ENCODE data around the gene SMAD5. TPM values are rescaled to one million over a fixed set of nuclear protein-coding genes. Genes with fewer than 3 reads are reported as not detected.

The SMAD5 gene
- total RNA-seq, 2 donors from 2014 or later, result 5.8 to 12.1 TPM

GRCh38 chr5:136200130-136200529, 67.5 kb downstream of the SMAD5 start:
- Mint-ChIP-seq H3K9me3 (no peaks in the 10 kb centered on the region), H3K36me3 (no peaks in the 10 kb centered on the region), H3K27ac (no peak overlapping the region)
- ATAC-seq, result no peak
- no peak for DNase-seq (ENCODE audit: low spot score in 2 of 2)

- H3K9me3 Mint-ChIP-seq, result no peaks in the 10 kb centered on the region
- no peak for DNase-seq (ENCODE audit: low spot score in 2 of 2)
- no peaks in the 10 kb centered on the region for H3K36me3 Mint-ChIP-seq
- ATAC-seq, result no peak
- no peak overlapping the region for H3K27ac Mint-ChIP-seq
Observed at GRCh38 chr5:136200761-136201160, 68.1 kb downstream of the SMAD5 start.

GRCh38 chr5:136201870-136202269, 69.2 kb downstream of the SMAD5 start:
- ATAC-seq, result no peak
- Mint-ChIP-seq H3K27ac (no peak overlapping the region), H3K9me3 (no peaks in the 10 kb centered on the region), H3K36me3 (no peaks in the 10 kb centered on the region)
- DNase-seq (ENCODE audit: low spot score in 2 of 2), result no peak

- Mint-ChIP-seq H3K36me3 (no peaks in the 10 kb centered on the region), H3K9me3 (no peaks in the 10 kb centered on the region), H3K27ac (no peak overlapping the region)
- no peak for DNase-seq (ENCODE audit: low spot score in 2 of 2)
- ATAC-seq, result no peak
Observed at GRCh38 chr5:136202469-136203205, 70.0 kb downstream of the SMAD5 start.

- Mint-ChIP-seq H3K27ac (no peak overlapping the region), H3K9me3 (no peaks in the 10 kb centered on the region), H3K36me3 (no peaks in the 10 kb centered on the region)
- ATAC-seq, result no peak
- no peak for DNase-seq (ENCODE audit: low spot score in 2 of 2)
Observed at GRCh38 chr5:136203303-136203922, 70.8 kb downstream of the SMAD5 start.

- H3K36me3 Mint-ChIP-seq, result no peaks in the 10 kb centered on the region
- ATAC-seq (no peak), DNase-seq (ENCODE audit: low spot score in 2 of 2) (no peak)
- H3K9me3 Mint-ChIP-seq, result no peaks in the 10 kb centered on the region
- no peak overlapping the region for H3K27ac Mint-ChIP-seq
Observed at GRCh38 chr5:136205061-136205702, 72.5 kb downstream of the SMAD5 start.

- DNase-seq (ENCODE audit: low spot score in 2 of 2) (no peak), ATAC-seq (no peak)
- Mint-ChIP-seq H3K27ac (no peak overlapping the region), H3K9me3 (no peaks in the 10 kb centered on the region), H3K36me3 (no peaks in the 10 kb centered on the region)
Observed at GRCh38 chr5:136205941-136206340, 73.3 kb downstream of the SMAD5 start.

- no peaks in the 10 kb centered on the region for H3K36me3 Mint-ChIP-seq
- H3K9me3 Mint-ChIP-seq, result no peaks in the 10 kb centered on the region
- DNase-seq (ENCODE audit: low spot score in 2 of 2) (no peak), ATAC-seq (no peak)
- no peak overlapping the region for H3K27ac Mint-ChIP-seq
Observed at GRCh38 chr5:136206361-136206760, 73.7 kb downstream of the SMAD5 start.

GRCh38 chr5:136207631-136208030, 75.0 kb downstream of the SMAD5 start:
- ATAC-seq (no peak), DNase-seq (ENCODE audit: low spot score in 2 of 2) (no peak)
- Mint-ChIP-seq H3K27ac (no peak overlapping the region), H3K36me3 (no peaks in the 10 kb centered on the region), H3K9me3 (no peaks in the 10 kb centered on the region)

- no peak for ATAC-seq
Observed at GRCh38 chr5:136208916-136209315, 76.3 kb downstream of the SMAD5 start.

GRCh38 chr5:136209346-136209910, 76.8 kb downstream of the SMAD5 start:
- Mint-ChIP-seq H3K9me3 (no peaks in the 10 kb centered on the region), H3K27ac (no peak overlapping the region), H3K36me3 (no peaks in the 10 kb centered on the region)
- ATAC-seq, result no peak
- no peak for DNase-seq (ENCODE audit: low spot score in 2 of 2)

More at GRCh38 chr5:136208916-136209315, 76.3 kb downstream of the SMAD5 start:
- H3K27ac Mint-ChIP-seq, result no peak overlapping the region
- H3K36me3 Mint-ChIP-seq, result no peaks in the 10 kb centered on the region
- DNase-seq (ENCODE audit: low spot score in 2 of 2), result no peak
- no peaks in the 10 kb centered on the region for H3K9me3 Mint-ChIP-seq

- H3K36me3 Mint-ChIP-seq, result no peaks in the 10 kb centered on the region
- H3K27ac Mint-ChIP-seq, result no peak overlapping the region
- no peak for DNase-seq (ENCODE audit: low spot score in 2 of 2)
Observed at GRCh38 chr5:136210259-136210658, 77.6 kb downstream of the SMAD5 start.

GRCh38 chr5:136211282-136212040, 78.8 kb downstream of the SMAD5 start:
- ATAC-seq (no peak), DNase-seq (ENCODE audit: low spot score in 2 of 2) (no peak)
- H3K9me3 Mint-ChIP-seq, result no peaks in the 10 kb centered on the region
- no peak overlapping the region for H3K27ac Mint-ChIP-seq
- no peaks in the 10 kb centered on the region for H3K36me3 Mint-ChIP-seq

More at GRCh38 chr5:136210259-136210658, 77.6 kb downstream of the SMAD5 start:
- no peak for ATAC-seq
- H3K9me3 Mint-ChIP-seq, result no peaks in the 10 kb centered on the region

GRCh38 chr5:136212252-136212721, 79.6 kb downstream of the SMAD5 start:
- H3K36me3 Mint-ChIP-seq, result no peaks in the 10 kb centered on the region
- ATAC-seq (no peak), DNase-seq (ENCODE audit: low spot score in 2 of 2) (peak in 1 of 2 donors; percentile 53)
- no peaks in the 10 kb centered on the region for H3K9me3 Mint-ChIP-seq
- H3K27ac Mint-ChIP-seq, result no peak overlapping the region

- Mint-ChIP-seq H3K27ac (no peak overlapping the region), H3K9me3 (no peaks in the 10 kb centered on the region), H3K36me3 (no peaks in the 10 kb centered on the region)
- ATAC-seq (no peak), DNase-seq (ENCODE audit: low spot score in 2 of 2) (no peak)
Observed at GRCh38 chr5:136213919-136214493, 81.4 kb downstream of the SMAD5 start.

- no peaks in the 10 kb centered on the region for H3K9me3 Mint-ChIP-seq
- no peak for DNase-seq (ENCODE audit: low spot score in 2 of 2)
- H3K36me3 Mint-ChIP-seq, result peaks cover 0 to 5% of the 10 kb centered on the region in 2 donors
- no peak overlapping the region for H3K27ac Mint-ChIP-seq
- no peak for ATAC-seq
Observed at GRCh38 chr5:136215812-136216211, 83.2 kb downstream of the SMAD5 start.

Measured in activated naive CD4-positive, alpha-beta T cell treated with anti-CD3 and anti-CD28 coated beads, Interleukin-2, amount 50 U/mL, for 72 hours (primary cell).